Gastroesophageal sphincter (tissue), 4 donors: ENCODE data around the gene ATP6V0D1. TPM values are rescaled to one million over a fixed set of nuclear protein-coding genes. Genes with fewer than 3 reads are reported as not detected.

Experiments
- ATAC-seq: fragments of 150-250 bp; one replicate; pipeline ENCODE4 v1.9.1; 2016; ENCODE audit warnings: mild to moderate bottlenecking, moderate library complexity
- H3K27ac ChIP-seq, 4 donors: fragments of 200-600 bp; sonication (generic) in 3 of 4; 1 replicate in 3 of 4; 2 replicates in 1 of 4; pipeline ENCODE4 v1.5.1; 2016 to 2019
- H3K27me3 ChIP-seq: fragments of 200-600 bp; sonication (generic); one replicate; pipeline ENCODE4 v1.5.1; 2019
- H3K36me3 ChIP-seq, 2 donors: fragments of 200-600 bp; sonication (generic); one replicate each; pipeline ENCODE4 v1.5.1; 2019; ENCODE audit warnings: control low read depth in 1 of 2
- H3K4me1 ChIP-seq, 3 donors: fragments of 200-600 bp; sonication (generic); 1 replicate in 2 of 3; 2 replicates in 1 of 3; pipeline ENCODE4 v1.5.1; 2016 to 2019; ENCODE audit warnings: control low read depth in 2 of 3
- H3K4me3 ChIP-seq, 2 donors: fragments of 200-600 bp; sonication (generic); one replicate each; pipeline ENCODE4 v1.5.1; 2019; ENCODE audit warnings: mild to moderate bottlenecking in 1 of 2, moderate library complexity in 1 of 2
- H3K9me3 ChIP-seq, 3 donors: fragments of 200-600 bp; sonication (generic); one replicate each; pipeline ENCODE4 v1.5.1; 2017 to 2019; ENCODE audit warnings: control low read depth in 2 of 3
- CTCF ChIP-seq, 4 experiments: fragments of 200-600 bp in 2 of 4; fragments of 450-650 bp in 2 of 4; sonication (generic) in 1 of 4; IDR thresholded peaks; one replicate each; pipeline ENCODE4 v1.5.1; 2017 to 2019; ENCODE audit warnings: antibody characterized with exemption in 4 of 4, mild to moderate bottlenecking in 2 of 4, moderate library complexity in 2 of 4
- EP300 ChIP-seq: sonication (generic); formaldehyde crosslinking; IDR thresholded peaks from one replicate; pipeline ENCODE4 v1.6.1; 2017; ENCODE audit warnings: antibody characterized with exemption, mild to moderate bottlenecking
- POLR2A ChIP-seq, 2 donors: fragments of 450-650 bp; IDR thresholded peaks; one replicate each; pipeline ENCODE4 v1.6.1; 2017; ENCODE audit warnings: antibody characterized with exemption in 2 of 2, mild to moderate bottlenecking in 2 of 2, moderate library complexity in 1 of 2
- POLR2AphosphoS5 ChIP-seq: sonication (generic); formaldehyde crosslinking; IDR thresholded peaks from one replicate; pipeline ENCODE4 v1.6.1; 2017; ENCODE audit warnings: antibody characterized with exemption
- WGBS, 2 donors: methylation state at CpG; one replicate each; pipeline ENCODE4 v1.1.5; 2018; ENCODE audit warnings: low coverage in 1 of 2; 5-methylcytosine and 5-hydroxymethylcytosine counted together
- total RNA-seq, 4 donors: library from RNA; depleted of rRNA; stranded (reverse); fragments of >200 nt; gene quantifications; one replicate each; pipeline ENCODE4 v1.1.0, GENCODE V29; 2016

ATP6V0D1 gene
- total RNA-seq, 4 donors from 2014 or later: 94.2 to 145 (median 110) TPM

- H3K4me3 ChIP-seq: no peak overlapping the region
- peak overlapping the region in 3 of 4 donors; percentile 38 to 68 (median 66) for H3K27ac ChIP-seq
- H3K9me3 ChIP-seq: no peaks in the 10 kb centered on the region
- peaks cover 0 to 90% (median 65%) of the 10 kb centered on the region in 3 donors for H3K4me1 ChIP-seq
- TF ChIP-seq POLR2A (IDR thresholded peaks at IDR 0.05) (no peak), CTCF (IDR thresholded peaks at IDR 0.05) (no peak), EP300 (no peak), POLR2AphosphoS5 (no peak)
- 60% methylated on average over 1 of the region's 7 CpGs; no CpG with 5 or more reads in 1 of the 2 donors for WGBS, 2 donors
- peaks cover 0 to 13% of the 10 kb centered on the region in 2 donors for H3K36me3 ChIP-seq
- peak; percentile 13 for ATAC-seq
- no peaks in the 10 kb centered on the region for H3K27me3 ChIP-seq
Measured at GRCh38 chr16:67459066-67459860, 21.7 kb downstream of the ATP6V0D1 start.

GRCh38 chr16:67458121-67458641 lies 22.8 kb downstream of the ATP6V0D1 start:
- H3K9me3 ChIP-seq: no peaks in the 10 kb centered on the region
- no CpG with 5 or more reads among the region's 6 CpGs for WGBS, 2 donors
- H3K4me3 ChIP-seq: no peak overlapping the region
- ATAC-seq: no peak
- H3K36me3 ChIP-seq: peaks cover 0 to 18% of the 10 kb centered on the region in 2 donors
- H3K27me3 ChIP-seq: no peaks in the 10 kb centered on the region
- H3K27ac ChIP-seq: peak overlapping the region in 3 of 4 donors; percentile 38 to 68 (median 66)
- no peak for TF ChIP-seq CTCF (IDR thresholded peaks at IDR 0.05)
- TF ChIP-seq EP300: no peak
- TF ChIP-seq POLR2AphosphoS5: no peak
- no peak for TF ChIP-seq POLR2A (IDR thresholded peaks at IDR 0.05)
- peaks cover 0 to 80% (median 65%) of the 10 kb centered on the region in 3 donors for H3K4me1 ChIP-seq

- WGBS, 2 donors: 20% methylated on average over 1 of the region's 7 CpGs; no CpG with 5 or more reads in 1 of the 2 donors
- peaks cover 0 to 24% of the 10 kb centered on the region in 2 donors for H3K36me3 ChIP-seq
- H3K9me3 ChIP-seq: no peaks in the 10 kb centered on the region
- peaks cover 0 to 76% (median 61%) of the 10 kb centered on the region in 3 donors for H3K4me1 ChIP-seq
- H3K4me3 ChIP-seq: no peak overlapping the region
- ATAC-seq: no peak
- no peak for TF ChIP-seq EP300
- no peaks in the 10 kb centered on the region for H3K27me3 ChIP-seq
- H3K27ac ChIP-seq: peak overlapping the region in 3 of 4 donors; percentile 66 to 76 (median 68)
Measured at GRCh38 chr16:67457611-67458010, 23.3 kb downstream of the ATP6V0D1 start.

- H3K36me3 ChIP-seq: peaks cover 0 to 30% of the 10 kb centered on the region in 2 donors
- H3K27me3 ChIP-seq: no peaks in the 10 kb centered on the region
- 20% methylated on average over 2 of the region's 6 CpGs; no CpG with 5 or more reads in 1 of the 2 donors for WGBS, 2 donors
- peak overlapping the region in 3 of 4 donors; percentile 66 to 76 (median 68) for H3K27ac ChIP-seq
- no peaks in the 10 kb centered on the region for H3K9me3 ChIP-seq
- no peak overlapping the region for H3K4me3 ChIP-seq
- peaks cover 0 to 76% (median 50%) of the 10 kb centered on the region in 3 donors for H3K4me1 ChIP-seq
- TF ChIP-seq POLR2A (IDR thresholded peaks at IDR 0.05) (no peak), EP300 (no peak), CTCF (IDR thresholded peaks at IDR 0.05) (peak in 3 of 4 experiments; percentile 69 to 83 (median 71)), POLR2AphosphoS5 (peak; percentile 41)
- ATAC-seq: peak; percentile 71
Measured at GRCh38 chr16:67456391-67457081, 24.4 kb downstream of the ATP6V0D1 start.

- Histone ChIP-seq H3K4me1 (peaks cover 0 to 76% (median 47%) of the 10 kb centered on the region in 3 donors), H3K9me3 (no peaks in the 10 kb centered on the region), H3K4me3 (no peak overlapping the region), H3K36me3 (peaks cover 0 to 39% of the 10 kb centered on the region in 2 donors), H3K27ac (no peak overlapping the region), H3K27me3 (no peaks in the 10 kb centered on the region)
- ATAC-seq: no peak
- 94% methylated on average over 2 of the region's 6 CpGs; no CpG with 5 or more reads in 1 of the 2 donors for WGBS, 2 donors
- TF ChIP-seq POLR2AphosphoS5 (no peak), CTCF (IDR thresholded peaks at IDR 0.05) (no peak), POLR2A (IDR thresholded peaks at IDR 0.05) (no peak), EP300 (no peak)
Measured at GRCh38 chr16:67454852-67455251, 26.1 kb downstream of the ATP6V0D1 start.
